ENCODE measurements around the gene COASY.
A peak's percentile ranks its signal among the peaks of the same experiment; 100 is the strongest.

COASY gene

DNA sequence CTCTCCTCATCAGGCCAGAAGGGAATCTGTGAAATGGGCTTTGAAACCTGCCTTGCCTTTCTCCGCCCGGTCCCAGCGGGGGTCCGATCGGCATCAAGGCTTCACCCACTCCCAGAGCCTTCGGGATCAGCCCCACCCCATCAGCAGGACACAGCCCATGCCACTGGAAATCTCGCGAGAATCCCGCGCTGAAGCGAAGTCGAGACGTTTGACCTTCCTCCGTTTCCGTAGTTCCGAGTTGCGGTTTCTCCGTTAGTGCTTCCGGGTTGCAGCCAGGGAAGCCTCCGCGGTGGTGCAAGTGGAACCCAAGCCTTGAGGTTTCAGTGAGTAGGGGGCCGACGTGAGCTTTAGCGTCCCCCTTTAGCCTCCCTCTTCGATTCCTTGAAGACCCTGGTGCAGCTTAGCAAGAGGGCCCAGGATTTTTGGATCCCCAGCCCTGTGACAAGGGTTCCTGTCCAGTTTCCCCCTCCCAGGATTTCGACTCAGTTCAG, at the start of gene COASY:
TSS of gene COASY (plus strand) at position 252 of the 491 bp plus-strand sequence. CDS start 475 bp downstream, outside the sequence.
- DNase-seq (ENCODE audit: low read depth), result peak; percentile 80

DNA sequence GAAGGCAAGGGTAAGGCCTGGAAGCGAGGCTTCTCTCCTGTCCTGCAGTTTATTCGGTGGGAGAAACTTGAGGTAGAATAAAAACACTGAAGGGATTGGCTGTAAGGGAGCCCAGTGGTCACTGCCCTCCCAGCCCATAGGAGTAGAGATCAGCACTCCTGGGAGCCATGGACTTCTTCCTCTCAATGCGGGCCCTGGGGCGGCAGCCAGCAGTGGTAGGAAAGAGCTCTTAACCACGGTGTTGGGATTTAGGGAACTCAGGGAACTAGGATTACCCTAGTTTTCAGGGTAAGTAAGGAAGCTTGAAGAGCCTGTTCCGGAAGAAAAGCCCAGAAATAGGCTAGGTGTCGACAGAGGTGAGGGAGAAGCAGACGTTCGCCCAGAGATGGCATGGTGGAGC, 49.7 kb upstream of the COASY start:
- DNase-seq (ENCODE audit: low read depth), result no peak

DNA sequence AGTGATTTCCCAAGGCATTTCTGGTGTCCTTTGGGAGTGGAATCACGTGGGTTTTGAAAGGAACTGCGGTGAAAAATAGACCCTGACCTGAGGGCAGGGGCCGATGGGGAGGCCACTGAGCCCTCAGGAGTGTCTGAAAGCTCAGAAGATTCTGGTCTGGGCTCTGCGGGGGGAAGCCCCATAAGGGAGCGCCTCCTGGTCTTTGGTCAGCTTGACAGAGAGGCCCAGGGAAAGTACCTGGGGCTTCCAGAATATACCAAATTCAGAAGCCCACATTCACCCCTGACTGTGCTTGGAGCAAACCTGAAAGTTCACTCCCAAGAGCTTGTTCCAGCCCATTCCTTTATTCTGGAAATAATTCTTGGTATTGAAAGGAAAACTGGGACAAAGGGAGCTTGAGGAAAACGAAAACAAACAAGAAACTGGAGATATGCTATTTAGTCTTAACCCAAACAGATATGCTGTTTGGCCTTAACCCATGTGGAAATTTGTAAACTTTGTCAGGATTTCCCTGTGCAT, 49.2 kb upstream of the COASY start:
- no peak for DNase-seq (ENCODE audit: low read depth)

DNA sequence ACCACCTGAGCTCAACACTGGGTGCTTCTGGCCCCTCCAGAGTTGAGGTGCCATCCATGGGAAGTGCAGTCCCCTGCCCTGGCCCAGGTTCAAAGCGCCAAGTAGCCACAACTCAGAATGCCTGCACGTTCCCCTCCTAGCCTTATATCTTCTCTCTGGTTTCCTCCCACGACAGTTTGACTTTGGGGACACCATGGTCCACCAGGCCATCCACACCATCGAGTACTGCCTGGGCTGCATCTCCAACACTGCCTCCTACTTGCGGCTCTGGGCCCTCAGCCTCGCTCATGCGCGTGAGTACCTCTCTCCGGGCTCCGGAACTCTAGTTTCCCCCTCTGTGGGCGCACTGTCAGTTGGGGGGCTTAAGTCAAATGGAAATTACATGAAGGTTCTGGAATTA, 48.3 kb upstream of the COASY start:
- no peak for DNase-seq (ENCODE audit: low read depth)

DNA sequence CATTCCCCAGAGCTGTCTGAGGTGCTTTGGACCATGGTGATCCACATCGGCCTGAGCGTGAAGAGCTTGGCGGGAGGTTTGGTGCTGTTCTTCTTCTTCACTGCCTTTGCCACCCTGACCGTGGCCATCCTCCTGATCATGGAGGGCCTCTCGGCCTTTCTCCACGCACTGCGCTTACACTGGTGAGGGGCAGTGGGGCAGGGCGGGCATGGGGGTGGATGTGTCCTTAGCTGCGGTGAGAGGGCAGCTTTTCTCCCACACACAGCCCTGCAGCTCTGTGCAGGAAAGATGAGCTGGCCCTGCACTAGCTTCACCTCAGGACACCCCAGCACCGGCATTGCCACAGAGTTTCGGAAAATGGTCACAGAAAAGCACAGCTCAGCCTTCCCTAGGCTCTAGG, 47.7 kb upstream of the COASY start:
- DNase-seq (ENCODE audit: low read depth), result no peak

DNA sequence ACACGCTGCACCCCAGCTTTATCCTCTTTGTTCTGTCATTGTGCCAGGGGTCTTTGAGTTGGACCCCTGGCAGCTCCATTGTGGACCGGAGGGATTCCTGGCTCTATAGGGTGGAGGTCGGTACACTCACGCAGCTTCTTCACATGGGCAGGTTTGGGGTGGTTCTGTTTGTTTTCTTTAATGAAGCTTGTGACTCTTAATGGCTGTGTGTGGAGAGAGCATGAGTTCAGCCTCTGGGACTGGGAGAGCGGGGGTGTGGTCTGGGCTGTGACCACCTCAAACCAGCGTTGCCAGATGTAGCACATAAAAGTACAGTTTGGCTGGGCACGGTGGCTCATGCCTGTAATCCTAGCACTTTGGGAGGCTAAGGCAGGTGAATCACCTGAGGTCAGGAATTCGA, 47.1 kb upstream of the COASY start:
- DNase-seq (ENCODE audit: low read depth), result no peak

DNA sequence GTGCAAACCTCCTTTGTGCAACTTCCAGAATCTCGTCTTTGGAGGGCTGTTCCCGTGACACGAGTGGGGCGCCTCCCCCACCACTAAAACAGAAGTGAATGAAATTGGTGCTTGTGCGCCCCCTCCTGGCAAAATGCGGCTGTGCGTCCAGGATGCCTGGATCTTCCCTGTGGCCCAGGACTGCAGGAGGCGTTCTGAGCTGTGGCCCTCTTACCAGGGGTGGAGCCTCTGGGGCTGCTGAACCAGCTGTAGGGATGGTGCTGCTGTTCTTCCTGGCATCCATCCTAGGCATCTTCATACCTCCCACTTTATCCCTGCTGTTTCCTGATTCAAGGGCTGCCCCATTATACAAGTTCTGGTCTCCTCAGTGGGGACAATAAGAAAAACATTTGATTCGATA, 44.4 kb upstream of the COASY start:
- peak; percentile 75 for DNase-seq (ENCODE audit: low read depth)

DNA sequence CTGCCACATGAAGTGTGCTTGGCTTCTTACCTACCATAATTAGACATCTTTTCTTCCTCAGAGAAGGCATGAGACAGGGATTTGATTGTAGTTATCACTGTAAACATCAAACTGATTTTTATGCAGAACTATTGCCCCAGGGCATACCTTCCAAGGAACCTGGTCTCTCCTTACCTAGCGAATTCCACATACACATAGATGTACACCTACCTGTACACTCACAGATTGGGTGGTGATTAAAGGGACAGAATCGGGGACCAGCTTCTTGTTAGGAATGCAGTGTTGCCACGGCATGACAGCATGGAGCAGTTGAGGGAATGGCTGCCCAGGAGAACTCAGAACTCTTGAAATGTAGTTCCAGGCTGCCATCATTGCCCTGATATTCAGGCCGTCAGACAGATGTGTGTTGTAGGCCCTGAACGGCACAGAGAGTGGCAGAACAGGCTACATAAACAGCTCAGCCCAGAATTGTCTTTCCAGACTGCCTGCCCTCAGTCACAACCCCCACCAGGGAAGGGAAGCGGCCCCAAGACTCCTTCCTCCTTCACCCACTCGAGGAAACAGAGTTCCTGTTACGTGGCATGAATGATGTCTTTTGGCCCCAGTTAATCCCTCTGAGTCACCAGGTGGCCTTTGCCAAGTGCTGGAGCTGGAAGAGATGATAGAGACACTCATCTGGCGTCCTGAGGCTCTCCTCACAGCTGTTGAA, 43.7 kb upstream of the COASY start:
- no peak for DNase-seq (ENCODE audit: low read depth)

DNA sequence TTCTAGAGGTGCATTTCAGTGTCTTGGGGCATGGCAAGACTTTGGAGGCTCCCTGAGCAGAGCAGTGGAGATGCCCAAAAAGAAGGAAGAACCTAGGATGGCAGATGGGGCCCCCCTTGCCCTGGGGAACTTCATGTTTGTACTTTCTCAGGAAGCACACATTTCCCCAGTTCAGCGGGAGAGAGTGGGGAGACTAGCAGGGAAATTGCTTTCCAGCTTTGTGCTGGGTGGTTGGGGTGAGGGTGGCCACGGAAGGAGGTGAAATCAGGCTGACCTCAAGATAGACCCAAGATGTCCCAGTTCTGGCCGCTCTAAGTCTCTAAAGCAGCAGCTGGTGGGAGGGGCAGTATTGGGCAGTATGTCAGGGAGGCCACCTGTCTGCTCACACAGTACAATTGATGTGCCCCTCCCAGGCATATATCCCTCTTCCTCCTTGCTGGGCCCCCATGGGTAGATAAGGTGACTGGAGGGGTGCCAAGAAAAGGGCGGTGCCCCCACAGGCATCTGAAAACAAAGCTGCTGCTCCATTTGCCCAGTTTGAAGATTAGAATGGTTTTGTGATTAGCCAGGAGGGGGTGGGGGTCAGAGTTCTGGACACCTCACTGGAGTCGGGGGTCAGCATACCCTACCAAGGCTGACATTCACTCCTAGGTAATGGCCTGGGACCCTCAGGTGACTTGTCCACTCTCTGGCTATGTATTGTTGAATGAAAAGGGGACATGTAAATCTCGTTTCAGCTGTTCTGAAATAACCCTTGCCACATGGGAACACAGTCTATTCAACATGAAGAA, 43.0 kb upstream of the COASY start:
- DNase-seq (ENCODE audit: low read depth), result no peak

DNA sequence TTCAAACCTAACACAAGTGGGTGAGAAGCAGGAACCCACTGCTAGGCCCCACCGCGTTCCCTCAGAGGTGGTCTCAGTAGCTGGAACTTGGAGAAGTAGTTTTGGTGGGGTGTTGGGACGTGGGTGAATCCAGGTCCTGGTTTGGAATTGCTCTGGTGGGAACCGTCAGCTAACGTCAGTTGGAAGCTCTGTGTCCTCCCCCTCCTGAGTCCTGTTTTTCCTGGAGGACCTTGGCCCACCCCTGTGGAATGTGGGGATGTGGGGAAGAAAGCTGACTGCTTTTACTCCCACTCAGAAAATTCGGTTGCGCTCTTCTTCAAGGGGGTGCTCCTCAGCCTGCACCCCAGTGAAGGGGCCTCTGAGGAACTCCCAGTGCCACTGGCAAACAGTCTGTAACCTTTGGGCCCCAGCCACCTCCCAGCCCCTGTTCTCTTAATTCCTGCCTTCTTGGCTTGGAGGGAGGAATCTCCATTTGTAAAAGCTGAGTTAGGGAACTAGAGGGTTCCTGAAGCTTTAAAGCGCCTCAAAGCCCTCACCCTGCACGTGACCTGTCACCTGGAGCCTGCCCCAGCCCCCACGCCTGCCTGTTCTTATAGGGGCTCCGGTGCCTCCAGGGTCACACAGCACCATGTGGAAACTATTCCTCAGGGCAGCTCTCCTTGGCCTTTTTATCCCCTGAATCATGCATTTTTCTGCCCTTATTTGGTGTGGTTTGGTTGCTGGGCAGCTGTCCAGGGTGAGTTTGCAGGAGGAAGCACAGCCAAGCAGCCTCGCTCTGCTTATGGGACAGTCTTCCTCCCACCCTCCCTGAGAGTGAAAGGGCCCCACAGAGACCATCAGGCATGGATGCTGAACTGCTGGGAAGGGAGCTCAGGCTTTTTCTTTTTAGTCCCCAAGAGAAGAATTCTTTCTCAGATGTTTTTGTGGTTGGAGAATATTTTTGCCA, 42.1 kb upstream of the COASY start:
- no peak for DNase-seq (ENCODE audit: low read depth)

DNA sequence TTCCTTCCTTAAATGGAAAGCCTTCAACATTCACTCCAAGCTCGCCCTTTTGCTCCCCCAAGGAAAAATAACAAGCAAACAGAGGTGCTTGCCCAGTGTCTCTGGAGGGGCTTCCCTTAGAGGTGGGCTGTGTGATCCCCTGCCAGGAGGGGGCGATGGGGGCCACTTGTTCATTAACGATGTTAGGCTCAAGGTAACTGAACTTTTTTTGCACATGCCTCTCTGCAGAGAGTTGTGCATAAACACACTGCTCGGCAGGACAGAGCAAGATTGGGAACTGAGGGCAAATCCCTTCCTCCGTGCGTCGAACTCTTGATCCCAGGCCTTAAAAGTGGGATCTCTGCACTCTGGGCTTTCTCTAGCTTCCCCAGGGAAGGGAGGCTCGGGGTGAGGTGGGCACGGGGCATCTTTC, 41.4 kb upstream of the COASY start:
- no peak for DNase-seq (ENCODE audit: low read depth)

DNA sequence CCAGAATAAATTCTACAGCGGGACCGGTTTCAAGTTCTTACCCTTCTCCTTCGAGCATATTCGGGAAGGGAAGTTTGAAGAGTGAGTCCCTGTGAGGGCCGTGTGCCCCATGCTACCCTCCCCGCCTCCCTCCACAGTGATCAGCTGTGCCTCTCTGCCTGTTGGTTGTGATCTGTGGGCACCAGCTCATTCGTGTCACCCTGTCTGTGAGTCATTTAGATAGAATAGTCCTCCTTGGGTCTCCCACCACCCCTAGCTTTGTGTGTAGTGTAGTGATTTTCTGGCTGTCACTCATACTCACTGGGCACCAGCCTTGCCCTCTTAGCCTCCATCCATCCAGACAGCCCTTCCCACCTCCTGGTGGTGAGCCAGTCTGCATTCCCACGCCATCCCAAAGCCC, 40.9 kb upstream of the COASY start:
- no peak for DNase-seq (ENCODE audit: low read depth)

DNA sequence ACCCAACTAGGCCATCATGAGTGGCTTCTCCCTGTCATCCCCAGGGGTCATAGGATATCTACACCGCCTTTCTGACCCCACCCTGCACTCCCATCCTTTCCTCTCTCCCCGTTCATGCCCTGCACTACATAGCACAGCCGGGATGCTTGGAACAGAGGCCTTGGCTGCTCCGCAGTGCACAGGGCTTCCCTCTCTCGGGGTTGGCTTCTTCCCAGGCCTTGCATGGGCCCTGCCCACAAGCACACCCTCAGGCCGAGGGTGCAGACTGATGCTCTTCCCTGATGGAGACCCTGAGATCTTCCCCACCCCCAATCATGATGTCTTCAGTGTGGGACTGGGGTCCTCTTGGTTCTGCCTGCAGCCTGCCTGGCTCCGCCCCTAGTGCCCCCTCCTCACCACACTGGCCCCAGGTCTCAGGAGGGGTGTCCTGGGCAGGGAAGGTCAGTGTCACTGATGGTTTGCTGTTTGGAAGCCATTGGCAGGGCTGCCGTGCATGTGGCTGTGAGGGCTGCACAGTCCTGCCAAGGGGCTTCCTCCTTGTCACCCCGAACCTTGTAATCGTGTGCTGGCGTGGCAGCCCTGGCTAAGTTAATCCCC, 40.2 kb upstream of the COASY start:
- no peak for DNase-seq (ENCODE audit: low read depth)

DNA sequence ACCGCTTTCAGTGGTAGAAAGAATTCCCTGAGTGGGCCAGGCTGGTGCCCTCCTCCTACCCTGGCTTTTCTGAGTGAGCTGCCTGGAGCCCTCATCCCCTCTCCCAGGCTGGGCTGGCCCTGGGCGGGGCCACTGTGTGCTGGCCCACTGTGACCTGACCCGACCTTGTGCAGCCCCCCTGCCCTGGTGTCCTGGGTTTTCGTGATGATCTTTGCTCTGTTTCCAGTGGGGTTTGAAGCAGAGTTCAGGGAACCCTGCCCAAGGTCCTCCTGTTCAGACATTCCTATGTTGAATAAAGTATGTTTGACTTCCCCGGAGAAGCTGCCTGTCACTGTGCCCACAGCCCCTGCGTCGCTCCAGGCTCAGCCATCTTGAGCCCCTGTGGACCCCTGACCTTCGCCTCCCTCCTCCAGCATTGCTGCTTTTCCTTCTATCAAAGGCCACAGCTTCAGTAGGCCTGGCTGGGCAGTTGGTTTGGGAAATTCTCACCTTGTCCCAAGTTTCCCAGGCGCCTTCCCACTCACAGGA, 39.6 kb upstream of the COASY start:
- no peak for DNase-seq (ENCODE audit: low read depth)

DNA sequence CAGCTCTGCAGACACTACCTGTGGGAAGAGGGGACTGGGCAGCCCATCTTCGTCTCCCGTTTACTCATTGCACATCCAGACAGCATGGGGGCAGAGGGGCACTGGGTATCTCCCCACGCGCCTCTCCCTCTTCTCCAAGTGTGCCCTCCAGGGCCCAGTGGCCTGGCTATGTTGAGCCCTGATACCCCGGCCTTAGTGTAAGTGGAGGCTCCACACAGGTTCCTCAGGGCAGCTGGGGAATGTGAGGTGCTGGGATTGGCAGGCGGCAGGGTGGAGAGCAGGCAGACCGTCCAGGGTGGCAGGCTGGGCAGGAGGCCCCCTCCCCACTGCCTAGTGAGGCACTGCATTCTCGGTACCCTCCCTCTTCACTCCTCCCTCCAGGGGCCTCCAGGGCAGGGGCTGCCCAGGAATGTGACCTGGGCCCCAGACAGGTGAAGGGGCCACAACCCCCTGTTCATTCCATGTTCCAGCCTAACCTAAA, 39.1 kb upstream of the COASY start:
- no peak for DNase-seq (ENCODE audit: low read depth)

DNA sequence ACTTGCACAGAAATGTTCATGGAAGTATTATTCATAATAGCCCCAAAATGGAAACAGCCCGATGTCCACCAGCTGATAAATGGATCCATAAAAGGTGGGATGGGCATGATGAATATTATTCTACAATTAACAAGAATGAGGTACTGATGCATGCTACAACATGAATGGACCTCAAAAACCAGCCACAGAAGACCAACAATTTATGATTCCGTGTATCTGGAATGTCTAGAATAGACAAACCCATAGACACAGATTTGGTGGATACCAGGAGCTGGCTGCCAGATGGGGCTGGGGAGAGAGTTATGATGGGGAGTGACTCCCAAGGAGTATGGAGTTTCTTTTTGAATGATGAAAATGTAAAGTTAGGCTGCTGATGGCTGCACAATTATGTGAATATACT, 36.7 kb upstream of the COASY start:
- no peak for DNase-seq (ENCODE audit: low read depth)

DNA sequence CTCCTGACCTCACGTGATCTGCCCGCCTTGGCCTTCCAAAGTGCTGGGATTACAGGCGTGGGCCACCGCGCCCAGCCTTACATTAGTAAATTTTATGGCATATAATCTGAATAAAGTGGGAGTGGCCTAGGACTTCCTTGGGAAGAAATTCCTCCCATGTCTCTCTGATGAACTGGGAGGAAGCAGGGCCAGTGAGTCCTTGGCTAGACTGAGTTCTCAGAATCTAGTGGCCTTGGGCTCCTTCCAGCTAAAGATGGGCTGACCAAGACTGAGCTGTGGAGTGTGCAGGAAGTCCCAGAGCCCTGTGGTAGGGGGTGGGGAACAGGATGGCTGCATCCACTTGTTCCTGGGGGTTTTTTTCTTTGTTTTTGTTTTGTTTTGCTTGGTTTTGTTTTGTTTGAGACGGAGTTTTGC, 35.9 kb upstream of the COASY start:
- DNase-seq (ENCODE audit: low read depth), result no peak

DNA sequence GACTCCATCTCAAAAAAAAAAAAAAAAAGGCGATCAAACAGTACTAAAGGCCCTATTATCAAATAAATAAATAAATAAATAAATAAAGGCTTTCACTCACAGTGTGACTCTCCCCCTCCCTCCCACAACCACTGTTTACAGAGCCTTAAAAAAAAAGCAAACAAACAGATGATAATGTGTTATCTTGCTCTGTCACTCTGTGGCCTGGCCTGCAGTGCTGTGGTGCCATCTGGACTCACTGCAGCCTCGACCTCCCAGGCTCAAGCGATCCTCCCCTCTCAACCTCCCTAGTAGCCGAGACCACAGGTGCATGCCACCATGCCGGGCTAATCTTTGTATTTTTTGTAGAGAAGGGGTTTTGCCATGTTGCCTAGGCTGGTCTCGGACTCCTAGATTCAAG, 34.0 kb upstream of the COASY start:
- DNase-seq (ENCODE audit: low read depth), result no peak

DNA sequence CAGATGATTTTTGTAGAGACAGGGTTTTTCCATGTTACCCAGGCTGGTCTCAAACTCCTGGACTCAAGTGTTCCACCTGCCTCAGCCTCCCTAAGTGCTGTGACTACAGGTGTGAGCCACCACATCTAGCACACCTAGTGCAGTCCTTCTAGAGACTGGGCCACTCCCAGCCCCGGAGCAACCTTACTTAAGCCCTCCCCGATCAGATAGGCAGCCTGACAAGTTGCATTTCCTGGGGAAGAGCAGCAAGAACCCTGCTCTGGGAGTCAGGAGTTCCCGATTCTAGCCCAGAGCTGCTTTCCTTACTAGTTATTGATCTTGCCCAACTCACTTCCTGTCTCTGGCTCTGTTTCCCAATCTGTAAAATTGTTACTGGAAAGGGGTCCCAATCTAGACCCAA, 32.9 kb upstream of the COASY start:
- DNase-seq (ENCODE audit: low read depth), result no peak

DNA sequence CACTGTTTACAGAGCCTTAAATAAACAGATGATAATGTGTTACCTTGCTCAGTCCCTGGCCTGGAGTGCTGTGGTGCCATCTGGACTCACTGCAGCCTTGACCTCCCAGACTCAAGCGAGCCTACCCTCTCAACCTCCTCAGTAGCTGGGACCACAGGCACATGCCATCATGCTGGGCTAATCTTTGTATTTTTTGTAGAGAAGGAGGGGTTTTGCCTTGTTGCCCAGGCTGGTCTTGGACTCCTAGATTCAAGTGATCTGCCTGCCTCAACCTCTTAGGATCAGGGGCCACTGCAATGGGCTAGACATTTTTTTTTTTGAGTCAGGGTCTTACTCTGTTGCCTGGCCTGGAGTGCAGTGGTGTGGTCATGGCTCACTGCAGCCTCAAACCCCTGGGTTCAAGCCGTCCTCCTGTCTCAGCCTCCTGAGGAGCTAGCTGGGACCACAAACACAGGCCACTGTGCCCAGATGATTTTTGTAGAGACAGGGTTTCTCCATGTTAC, 30.9 kb upstream of the COASY start:
- DNase-seq (ENCODE audit: low read depth), result no peak

Data from stimulated activated CD8-positive, alpha-beta memory T cell treated with anti-CD3 and anti-CD28 coated beads, Interleukin-15, amount 100 ng/mL, for 24 hours (primary cell).